Peyer's patch (tissue), 4 donors: ENCODE results near the gene VSTM4. TPM values are rescaled to one million over a fixed set of nuclear protein-coding genes. Genes with fewer than 3 reads are reported as not detected.
A peak's percentile ranks its signal among the peaks of the same experiment; 100 is the strongest.

Source experiments
- DNase-seq, 3 donors: peaks; one replicate each; pipeline ENCODE4 v3.0.0-alpha.2; 2017 to 2019
- H3K27ac ChIP-seq, 4 donors: fragments of 200-600 bp; sonication (generic); one replicate each; pipeline ENCODE4 v1.5.1; 2016 to 2019
- H3K27me3 ChIP-seq, 2 donors: fragments of 200-600 bp; sonication (generic); one replicate each; pipeline ENCODE4 v1.5.1; 2019
- H3K36me3 ChIP-seq, 3 donors: fragments of 200-600 bp; sonication (generic); one replicate each; pipeline ENCODE4 v1.5.1; 2016 to 2019
- H3K4me1 ChIP-seq, 4 donors: fragments of 200-600 bp; sonication (generic); one replicate each; pipeline ENCODE4 v1.5.1; 2016 to 2019
- H3K4me3 ChIP-seq, 4 donors: fragments of 200-600 bp; sonication (generic); 1 replicate in 3 of 4; 2 replicates in 1 of 4; pipeline ENCODE4 v1.5.1; 2016 to 2019; ENCODE audit warnings: mild to moderate bottlenecking in 1 of 4
- H3K9me3 ChIP-seq, 4 donors: fragments of 200-600 bp; sonication (generic); one replicate each; pipeline ENCODE4 v1.5.1; 2016 to 2019; ENCODE audit warnings: mild to moderate bottlenecking in 1 of 4
- POLR2A ChIP-seq, 2 donors: fragments of 450-650 bp; IDR thresholded peaks; one replicate each; pipeline ENCODE4 v1.5.1; 2017; ENCODE audit warnings: antibody characterized with exemption in 2 of 2, mild to moderate bottlenecking in 2 of 2, moderate library complexity in 2 of 2
- total RNA-seq, 4 donors: library from RNA; depleted of rRNA; stranded (reverse); fragments of >200 nt; gene quantifications; one replicate each; pipeline ENCODE4 v1.1.0, GENCODE V29; 2016
- TF ChIP-seq, protein P1 (sequence below), 6 experiments: fragments of 450-650 bp in 4 of 6; fragments of 200-600 bp in 2 of 6; sonication (generic) in 1 of 6; IDR thresholded peaks; one replicate each; pipeline ENCODE4 v1.5.1; 2017 to 2019; ENCODE audit warnings: antibody characterized with exemption in 6 of 6, mild to moderate bottlenecking in 3 of 6, moderate library complexity in 1 of 6

VSTM4 gene
- total RNA-seq, 4 donors from 2014 or later, result 1.7 to 4.7 (median 3.8) TPM

DNA sequence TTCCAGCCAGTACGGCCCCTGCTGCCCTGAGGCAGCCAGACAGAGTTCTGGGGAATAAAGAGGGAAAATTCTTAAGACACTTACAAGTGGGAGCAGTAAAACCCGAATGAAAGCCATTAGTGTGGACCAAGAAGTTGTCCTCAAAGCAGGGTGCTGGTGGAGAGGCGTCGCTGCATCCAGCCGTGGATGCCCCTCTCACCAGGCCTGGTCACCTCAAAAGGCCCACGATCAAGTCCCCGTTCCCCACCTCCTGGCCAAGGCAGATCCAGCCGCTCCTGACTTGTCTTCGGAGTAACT lies 656 bp downstream of the VSTM4 start:
- peak overlapping the region; percentile 27 to 58 (median 48) for H3K4me3 ChIP-seq
- no peak for DNase-seq
- TF ChIP-seq, protein P1, sequence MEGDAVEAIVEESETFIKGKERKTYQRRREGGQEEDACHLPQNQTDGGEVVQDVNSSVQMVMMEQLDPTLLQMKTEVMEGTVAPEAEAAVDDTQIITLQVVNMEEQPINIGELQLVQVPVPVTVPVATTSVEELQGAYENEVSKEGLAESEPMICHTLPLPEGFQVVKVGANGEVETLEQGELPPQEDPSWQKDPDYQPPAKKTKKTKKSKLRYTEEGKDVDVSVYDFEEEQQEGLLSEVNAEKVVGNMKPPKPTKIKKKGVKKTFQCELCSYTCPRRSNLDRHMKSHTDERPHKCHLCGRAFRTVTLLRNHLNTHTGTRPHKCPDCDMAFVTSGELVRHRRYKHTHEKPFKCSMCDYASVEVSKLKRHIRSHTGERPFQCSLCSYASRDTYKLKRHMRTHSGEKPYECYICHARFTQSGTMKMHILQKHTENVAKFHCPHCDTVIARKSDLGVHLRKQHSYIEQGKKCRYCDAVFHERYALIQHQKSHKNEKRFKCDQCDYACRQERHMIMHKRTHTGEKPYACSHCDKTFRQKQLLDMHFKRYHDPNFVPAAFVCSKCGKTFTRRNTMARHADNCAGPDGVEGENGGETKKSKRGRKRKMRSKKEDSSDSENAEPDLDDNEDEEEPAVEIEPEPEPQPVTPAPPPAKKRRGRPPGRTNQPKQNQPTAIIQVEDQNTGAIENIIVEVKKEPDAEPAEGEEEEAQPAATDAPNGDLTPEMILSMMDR (IDR thresholded peaks at IDR 0.05), result no peak
- TF ChIP-seq POLR2A (IDR thresholded peaks at IDR 0.05), result no peak
- no peaks in the 10 kb centered on the region for H3K36me3 ChIP-seq
- H3K4me1 ChIP-seq, result peaks cover 0 to 8% (median 0%) of the 10 kb centered on the region in 4 donors
- H3K27ac ChIP-seq, result peak overlapping the region; percentile 48 to 79 (median 62)
- no peaks in the 10 kb centered on the region for H3K27me3 ChIP-seq
- H3K9me3 ChIP-seq, result no peaks in the 10 kb centered on the region

DNA sequence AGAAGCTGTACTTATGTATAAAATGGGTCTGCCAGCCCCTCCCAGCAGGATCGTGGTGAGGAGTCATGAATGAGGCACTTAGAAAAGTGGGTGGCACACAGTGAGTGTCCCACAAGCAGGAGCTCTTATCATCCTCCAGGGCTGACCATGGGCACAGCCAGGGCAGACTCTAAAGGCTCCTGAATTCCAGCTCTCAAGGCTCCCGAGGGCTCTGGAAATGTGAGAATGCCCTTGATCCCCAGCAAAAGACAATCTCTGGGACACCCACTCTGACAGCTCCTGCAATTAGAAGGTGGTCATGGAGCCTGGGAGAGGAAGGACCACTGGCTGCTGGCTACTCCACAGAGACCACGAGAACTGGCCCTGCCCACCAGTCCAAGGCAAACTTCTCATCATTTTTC lies 1.6 kb downstream of the VSTM4 start:
- H3K4me3 ChIP-seq, result no peak overlapping the region
- H3K27me3 ChIP-seq, result no peaks in the 10 kb centered on the region
- H3K36me3 ChIP-seq, result no peaks in the 10 kb centered on the region
- H3K27ac ChIP-seq, result peak overlapping the region in 1 of 4 donors; percentile 17
- DNase-seq, result no peak
- H3K4me1 ChIP-seq, result peaks cover 0 to 10% (median 0%) of the 10 kb centered on the region in 4 donors
- H3K9me3 ChIP-seq, result no peaks in the 10 kb centered on the region
- TF ChIP-seq, protein P1 (IDR thresholded peaks at IDR 0.05), result no peak
- no peak for TF ChIP-seq POLR2A (IDR thresholded peaks at IDR 0.05)

DNA sequence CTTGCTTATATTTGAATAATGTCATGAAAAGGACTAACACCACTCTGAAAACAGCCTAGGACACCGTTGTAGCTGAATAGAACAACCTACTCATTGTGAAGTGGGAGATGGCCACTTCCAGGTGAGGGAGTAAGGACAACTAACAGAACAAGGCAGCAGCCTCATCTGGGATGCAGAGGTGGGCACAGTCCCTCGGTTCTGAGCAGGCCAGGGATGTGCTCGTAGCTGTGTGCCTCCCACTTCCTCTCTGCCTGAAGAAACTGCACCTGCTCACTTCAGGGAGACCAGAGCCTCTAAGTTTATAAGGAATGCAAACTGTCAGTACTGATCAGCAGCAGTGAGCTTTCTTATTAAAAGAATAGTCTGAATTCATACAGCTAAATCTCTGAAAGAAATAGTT lies 2.5 kb downstream of the VSTM4 start:
- H3K27ac ChIP-seq, result no peak overlapping the region
- H3K36me3 ChIP-seq, result no peaks in the 10 kb centered on the region
- no peak for DNase-seq
- H3K9me3 ChIP-seq, result no peaks in the 10 kb centered on the region
- H3K27me3 ChIP-seq, result no peaks in the 10 kb centered on the region
- no peak overlapping the region for H3K4me3 ChIP-seq
- peaks cover 0 to 10% (median 0%) of the 10 kb centered on the region in 4 donors for H3K4me1 ChIP-seq
- no peak for TF ChIP-seq POLR2A (IDR thresholded peaks at IDR 0.05)
- TF ChIP-seq, protein P1 (IDR thresholded peaks at IDR 0.05), result no peak

DNA sequence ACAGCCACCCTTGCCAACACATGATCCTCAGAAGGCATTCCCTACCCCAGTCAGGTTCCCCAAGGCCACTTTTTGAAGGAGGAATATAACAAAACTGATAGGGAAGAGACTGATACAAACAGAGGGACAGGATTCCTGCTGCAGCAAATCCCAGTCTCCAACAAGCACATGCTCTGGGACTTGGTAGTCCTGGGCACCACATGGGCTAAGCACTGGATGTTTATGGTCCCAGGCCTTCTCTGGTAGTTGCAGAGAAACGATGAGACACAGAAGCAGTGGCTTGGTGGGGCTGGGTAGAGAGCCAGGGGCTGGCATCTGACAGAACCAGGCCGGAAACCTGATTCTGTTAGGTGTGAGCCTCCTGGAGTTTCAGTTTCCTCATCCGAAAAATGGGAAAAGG lies 3.2 kb downstream of the VSTM4 start:
- Histone ChIP-seq H3K9me3 (no peaks in the 10 kb centered on the region), H3K27ac (no peak overlapping the region), H3K4me3 (no peak overlapping the region), H3K36me3 (no peaks in the 10 kb centered on the region), H3K27me3 (no peaks in the 10 kb centered on the region), H3K4me1 (peaks cover 0 to 15% (median 0%) of the 10 kb centered on the region in 4 donors)
- no peak for DNase-seq
- TF ChIP-seq, protein P1 (IDR thresholded peaks at IDR 0.05), result no peak
- no peak for TF ChIP-seq POLR2A (IDR thresholded peaks at IDR 0.05)

DNA sequence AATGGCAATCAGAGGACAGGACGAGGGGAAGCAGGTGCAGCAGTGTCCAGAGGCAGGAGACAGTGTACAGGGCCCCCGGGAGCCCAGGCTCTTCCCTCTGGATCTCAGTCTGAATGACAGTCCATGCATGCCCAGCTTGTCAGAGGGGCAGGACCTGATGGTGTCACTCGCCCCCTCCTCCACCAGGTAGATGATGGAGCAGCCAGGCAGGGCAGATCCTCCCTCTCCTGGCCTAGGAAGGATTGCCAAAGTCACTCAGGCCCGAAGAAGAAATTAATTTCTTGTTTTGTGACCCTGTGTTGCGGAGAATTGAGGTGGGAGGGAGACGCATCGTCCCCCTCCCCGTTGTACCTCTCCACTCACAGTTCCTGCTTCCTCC lies 4.0 kb downstream of the VSTM4 start:
- TF ChIP-seq, protein P1 (IDR thresholded peaks at IDR 0.05), result no peak
- no peak for TF ChIP-seq POLR2A (IDR thresholded peaks at IDR 0.05)
- Histone ChIP-seq H3K9me3 (no peaks in the 10 kb centered on the region), H3K36me3 (no peaks in the 10 kb centered on the region), H3K4me1 (peaks cover 0 to 20% (median 0%) of the 10 kb centered on the region in 4 donors), H3K4me3 (no peak overlapping the region), H3K27ac (no peak overlapping the region), H3K27me3 (no peaks in the 10 kb centered on the region)
- no peak for DNase-seq

DNA sequence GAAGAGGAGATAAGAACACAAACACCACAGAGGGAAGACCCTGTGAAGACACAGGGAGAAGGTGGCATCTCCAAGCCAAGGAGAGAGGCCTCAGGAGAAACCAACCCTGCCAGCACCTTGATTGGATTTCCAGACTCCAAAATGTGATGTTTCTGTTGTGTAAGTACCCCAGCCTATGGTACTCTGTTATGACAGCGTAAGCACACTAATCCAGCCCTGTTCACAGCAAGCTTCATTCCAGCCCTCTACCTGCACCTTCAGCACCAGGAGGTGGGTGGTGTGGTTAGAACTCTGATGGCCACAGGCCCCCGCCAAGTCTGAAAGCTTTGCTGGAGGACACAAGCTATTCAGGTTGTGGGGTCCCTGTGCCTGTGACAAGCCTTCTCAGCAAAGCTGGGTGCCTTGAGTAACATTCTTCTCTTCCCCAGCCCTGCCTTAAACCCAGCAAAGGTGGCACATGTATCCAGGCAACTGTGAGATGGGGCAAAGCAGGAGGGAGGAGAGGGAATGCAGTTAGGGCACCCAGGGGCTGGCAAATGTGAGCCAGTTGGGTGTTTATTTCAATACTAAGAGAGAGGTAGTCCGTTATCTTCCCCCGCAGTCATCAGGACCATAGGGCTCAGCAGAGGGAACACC lies 4.5 kb downstream of the VSTM4 start:
- Histone ChIP-seq H3K4me1 (peaks cover 0 to 23% (median 0%) of the 10 kb centered on the region in 4 donors), H3K4me3 (no peak overlapping the region), H3K36me3 (no peaks in the 10 kb centered on the region), H3K27me3 (no peaks in the 10 kb centered on the region), H3K9me3 (no peaks in the 10 kb centered on the region), H3K27ac (peak overlapping the region in 2 of 4 donors; percentile 33 to 48)
- TF ChIP-seq, protein P1 (IDR thresholded peaks at IDR 0.05), result no peak
- TF ChIP-seq POLR2A (IDR thresholded peaks at IDR 0.05), result no peak
- no peak for DNase-seq
